HEK293 (cell line): ENCODE measurements around the gene OGFOD1.
A peak's percentile ranks its signal among the peaks of the same experiment; 100 is the strongest.

Experiments
- CTCF ChIA-PET: fragments of 350-600 bp; formaldehyde crosslinking; extraction: SDS; loops from one replicate; lab custom pipeline; 2021; ENCODE audit warnings: antibody characterized with exemption; lab: Yijun Ruan, JAX
- POLR2A ChIA-PET: fragments of 300-600 bp; formaldehyde crosslinking; extraction: SDS; loops from one replicate; lab custom pipeline; 2020; ENCODE audit warnings: antibody characterized with exemption, inconsistent platforms; lab: Yijun Ruan, JAX
- H3K27ac ChIP-seq: fragments of 200-500 bp; sonication (Bioruptor generic); 2 replicates; pipeline ENCODE4 v1.5.1; 2014; ENCODE audit warnings: low read depth, low read length, control low read depth, inconsistent platforms; ENCODE audit errors: extremely low read depth
- H3K36me3 ChIP-seq, 2 experiments: fragments of 200-500 bp in 1 of 2; sonication (Bioruptor generic) in 1 of 2; 1 replicate in 1 of 2; 2 replicates in 1 of 2; pipeline ENCODE4 v1.5.1; 2014 to 2017; ENCODE audit warnings: inconsistent platforms in 2 of 2, low read length in 2 of 2; ENCODE audit not compliant: control insufficient read depth in 2 of 2, insufficient read depth in 1 of 2
- H3K4me1 ChIP-seq: fragments of 200-500 bp; sonication (Bioruptor generic); 2 replicates; pipeline ENCODE4 v1.5.1; 2014; ENCODE audit warnings: mild to moderate bottlenecking, low read length, inconsistent platforms; ENCODE audit not compliant: control insufficient read depth, insufficient read depth
- H3K4me3 ChIP-seq: 2 replicates; pipeline ENCODE4 v1.5.1; 2011; ENCODE audit warnings: low read depth, mild to moderate bottlenecking, control low read depth, low read length, moderate library complexity
- H3K9me3 ChIP-seq: fragments of 200-500 bp; sonication (Bioruptor generic); 2 replicates; pipeline ENCODE4 v1.5.1; 2014; ENCODE audit warnings: low read depth, low read length, inconsistent platforms; ENCODE audit not compliant: control insufficient read depth, insufficient read depth
- AEBP2 ChIP-seq: fragments of 450-650 bp; formaldehyde crosslinking; IDR thresholded peaks from 2 replicates; pipeline ENCODE4 v1.5.1; 2016; ENCODE audit warnings: missing biosample characterization, missing genetic modification characterization, borderline replicate concordance
- KLF9 ChIP-seq: fragments of 450-650 bp; formaldehyde crosslinking; IDR thresholded peaks from 2 replicates; pipeline ENCODE4 v1.5.1; 2016; ENCODE audit warnings: missing biosample characterization, missing genetic modification characterization, low read depth
- OVOL3 ChIP-seq: fragments of 450-650 bp; formaldehyde crosslinking; IDR thresholded peaks from 2 replicates; pipeline ENCODE4 v1.5.1; 2016; ENCODE audit warnings: missing biosample characterization, missing genetic modification characterization
- PRDM1 ChIP-seq: fragments of 450-650 bp; formaldehyde crosslinking; IDR thresholded peaks from 2 replicates; pipeline ENCODE4; 2016; ENCODE audit warnings: missing biosample characterization, missing genetic modification characterization
- SCRT2 ChIP-seq: fragments of 450-650 bp; formaldehyde crosslinking; IDR thresholded peaks from 2 replicates; pipeline ENCODE4 v1.5.1; 2016; ENCODE audit warnings: missing biosample characterization, missing genetic modification characterization
- TCF7L2 ChIP-seq: IDR thresholded peaks from 2 replicates; pipeline ENCODE4 v1.6.1; 2011; ENCODE audit warnings: low read depth, mild to moderate bottlenecking, inconsistent platforms, low read length, moderate library complexity, borderline replicate concordance
- ZBTB11 ChIP-seq: fragments of 450-650 bp; formaldehyde crosslinking; conservative IDR thresholded peaks from 2 replicates; pipeline ENCODE4 v1.5.1; 2016; ENCODE audit warnings: low read depth, missing biosample characterization, missing genetic modification characterization
- ZBTB6 ChIP-seq: fragments of 450-650 bp; formaldehyde crosslinking; IDR thresholded peaks from 2 replicates; pipeline ENCODE4 v1.5.1; 2017; ENCODE audit warnings: missing biosample characterization, missing genetic modification characterization
- ZEB2 ChIP-seq: fragments of 450-650 bp; formaldehyde crosslinking; IDR thresholded peaks from 2 replicates; pipeline ENCODE4 v1.5.1; 2016; ENCODE audit warnings: missing biosample characterization, missing genetic modification characterization
- ZNF10 ChIP-seq: fragments of 450-650 bp; formaldehyde crosslinking; IDR thresholded peaks from 2 replicates; pipeline ENCODE4 v1.5.1; 2017; ENCODE audit warnings: missing biosample characterization, missing genetic modification characterization
- ZNF133 ChIP-seq: fragments of 450-650 bp; formaldehyde crosslinking; IDR thresholded peaks from 2 replicates; pipeline ENCODE4 v1.5.1; 2016; ENCODE audit warnings: missing biosample characterization, missing genetic modification characterization
- ZNF175 ChIP-seq: fragments of 450-650 bp; formaldehyde crosslinking; IDR thresholded peaks from 2 replicates; pipeline ENCODE4 v1.5.1; 2016; ENCODE audit warnings: missing biosample characterization, missing genetic modification characterization
- ZNF2 ChIP-seq: fragments of 450-650 bp; formaldehyde crosslinking; IDR thresholded peaks from 2 replicates; pipeline ENCODE4 v1.5.1; 2016; ENCODE audit warnings: missing biosample characterization, missing genetic modification characterization
- ZNF221 ChIP-seq: fragments of 450-650 bp; formaldehyde crosslinking; IDR thresholded peaks from 2 replicates; pipeline ENCODE4 v1.5.1; 2017; ENCODE audit warnings: missing biosample characterization, missing genetic modification characterization, borderline replicate concordance
- ZNF335 ChIP-seq: fragments of 450-650 bp; formaldehyde crosslinking; conservative IDR thresholded peaks from 2 replicates; pipeline ENCODE4 v1.5.1; 2016; ENCODE audit warnings: missing biosample characterization, missing genetic modification characterization
- ZNF391 ChIP-seq: fragments of 450-650 bp; formaldehyde crosslinking; IDR thresholded peaks from 2 replicates; pipeline ENCODE4 v1.5.1; 2016; ENCODE audit warnings: low read depth, missing biosample characterization, missing genetic modification characterization, borderline replicate concordance
- ZNF510 ChIP-seq: fragments of 450-650 bp; formaldehyde crosslinking; IDR thresholded peaks from 2 replicates; pipeline ENCODE4 v1.5.1; 2018; ENCODE audit warnings: mild to moderate bottlenecking, missing genetic modification characterization, missing biosample characterization; ENCODE audit not compliant: insufficient replicate concordance
- ZNF677 ChIP-seq: fragments of 450-650 bp; IDR thresholded peaks from 2 replicates; pipeline ENCODE4 v1.5.0; 2018; ENCODE audit warnings: missing biosample characterization, mild to moderate bottlenecking, missing genetic modification characterization, moderate library complexity
- ZNF704 ChIP-seq: fragments of 450-650 bp; formaldehyde crosslinking; IDR thresholded peaks from 2 replicates; pipeline ENCODE4 v1.5.1; 2016; ENCODE audit warnings: missing biosample characterization, missing genetic modification characterization
- ZNF707 ChIP-seq: fragments of 450-650 bp; formaldehyde crosslinking; IDR thresholded peaks from 2 replicates; pipeline ENCODE4 v1.5.1; 2016; ENCODE audit warnings: missing biosample characterization, missing genetic modification characterization
- ZNF747 ChIP-seq: fragments of 450-650 bp; formaldehyde crosslinking; IDR thresholded peaks from 2 replicates; pipeline ENCODE4 v1.5.1; 2016; ENCODE audit warnings: missing biosample characterization, missing genetic modification characterization
- ZNF768 ChIP-seq: fragments of 450-650 bp; formaldehyde crosslinking; IDR thresholded peaks from 2 replicates; pipeline ENCODE4 v1.5.1; 2018; ENCODE audit warnings: missing biosample characterization, mild to moderate bottlenecking, missing genetic modification characterization
- TF ChIP-seq, protein P1 (sequence below): sonication (generic); formaldehyde crosslinking; IDR thresholded peaks from 2 replicates; pipeline ENCODE4 v1.8.1; 2022; ENCODE audit warnings: mild to moderate bottlenecking, moderate library complexity, missing genetic modification reagents
- TF ChIP-seq, protein P2 (sequence below): fragments of 450-650 bp; formaldehyde crosslinking; IDR thresholded peaks from 2 replicates; pipeline ENCODE4 v1.5.1; 2016; ENCODE audit warnings: missing biosample characterization, missing genetic modification characterization

Gene OGFOD1

DNA sequence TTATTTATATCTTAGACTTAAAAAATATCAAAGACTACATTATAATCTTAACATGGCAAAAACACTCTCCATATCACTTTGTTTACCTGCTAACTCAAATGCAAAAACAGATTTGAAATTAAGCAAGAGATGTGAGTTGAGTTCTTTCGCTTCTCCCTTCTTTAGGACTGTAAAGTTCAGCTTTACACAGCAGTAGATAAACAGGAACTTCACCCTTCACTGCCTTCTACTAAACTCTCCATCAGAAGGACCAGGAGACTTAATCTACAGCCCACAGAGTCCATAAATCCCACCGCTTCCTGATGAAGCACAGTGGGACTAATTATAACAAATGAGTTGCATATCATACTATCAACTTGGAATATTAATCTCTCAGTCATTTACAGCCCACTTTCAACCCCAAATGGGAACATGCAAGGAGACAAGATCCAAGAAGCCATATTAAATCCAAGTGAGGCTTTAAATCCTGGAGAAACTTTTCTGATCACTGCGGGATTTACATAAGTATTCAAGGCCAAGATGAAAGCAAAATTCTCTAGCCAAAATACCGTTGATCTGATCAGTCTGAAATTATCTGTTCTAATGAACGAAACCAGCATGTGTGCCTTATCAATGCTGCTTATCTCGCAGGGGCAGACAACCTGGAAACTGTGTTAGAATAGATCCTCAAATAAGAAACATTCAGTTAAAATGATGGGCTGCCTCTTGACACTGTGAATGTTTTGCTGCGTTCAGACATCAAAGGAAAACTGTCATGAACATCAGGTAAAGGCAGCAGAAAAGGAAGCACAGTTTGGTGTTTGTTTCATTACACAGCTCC, 27.6 kb upstream of the OGFOD1 start:
- TF ChIP-seq ZNF707 (no peak), ZBTB11 (tag by site-specific recombination) (no peak), ZNF2 (no peak), ZNF175 (tag by site-specific recombination) (no peak), ZBTB6 (tag by site-specific recombination) (no peak), OVOL3 (no peak), ZNF510 (tag by site-specific recombination) (no peak), PRDM1 (tag by site-specific recombination) (peak; percentile 41; the same call in 1 of the 2 replicates), SCRT2 (no peak), ZNF221 (no peak), ZNF133 (tag by site-specific recombination) (no peak), KLF9 (tag by site-specific recombination) (no peak), ZNF747 (no peak), ZEB2 (no peak), ZNF335 (tag by site-specific recombination) (no peak), ZNF391 (tag by site-specific recombination) (no peak), ZNF768 (tag by site-specific recombination) (no peak), ZNF704 (no peak), AEBP2 (tag by site-specific recombination) (no peak), TCF7L2 (0 out of 2 replicates have a peak, but pooled peaks have one; percentile 14), ZNF677 (tag by site-specific recombination) (no peak), ZNF10 (0 out of 2 replicates have a peak, but pooled peaks have one; percentile 27)
- TF ChIP-seq, protein P1, sequence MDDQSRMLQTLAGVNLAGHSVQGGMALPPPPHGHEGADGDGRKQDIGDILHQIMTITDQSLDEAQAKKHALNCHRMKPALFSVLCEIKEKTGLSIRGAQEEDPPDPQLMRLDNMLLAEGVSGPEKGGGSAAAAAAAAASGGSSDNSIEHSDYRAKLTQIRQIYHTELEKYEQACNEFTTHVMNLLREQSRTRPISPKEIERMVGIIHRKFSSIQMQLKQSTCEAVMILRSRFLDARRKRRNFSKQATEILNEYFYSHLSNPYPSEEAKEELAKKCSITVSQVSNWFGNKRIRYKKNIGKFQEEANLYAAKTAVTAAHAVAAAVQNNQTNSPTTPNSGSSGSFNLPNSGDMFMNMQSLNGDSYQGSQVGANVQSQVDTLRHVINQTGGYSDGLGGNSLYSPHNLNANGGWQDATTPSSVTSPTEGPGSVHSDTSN (CRISPR knock-in tag): no peak
- TF ChIP-seq, protein P2, sequence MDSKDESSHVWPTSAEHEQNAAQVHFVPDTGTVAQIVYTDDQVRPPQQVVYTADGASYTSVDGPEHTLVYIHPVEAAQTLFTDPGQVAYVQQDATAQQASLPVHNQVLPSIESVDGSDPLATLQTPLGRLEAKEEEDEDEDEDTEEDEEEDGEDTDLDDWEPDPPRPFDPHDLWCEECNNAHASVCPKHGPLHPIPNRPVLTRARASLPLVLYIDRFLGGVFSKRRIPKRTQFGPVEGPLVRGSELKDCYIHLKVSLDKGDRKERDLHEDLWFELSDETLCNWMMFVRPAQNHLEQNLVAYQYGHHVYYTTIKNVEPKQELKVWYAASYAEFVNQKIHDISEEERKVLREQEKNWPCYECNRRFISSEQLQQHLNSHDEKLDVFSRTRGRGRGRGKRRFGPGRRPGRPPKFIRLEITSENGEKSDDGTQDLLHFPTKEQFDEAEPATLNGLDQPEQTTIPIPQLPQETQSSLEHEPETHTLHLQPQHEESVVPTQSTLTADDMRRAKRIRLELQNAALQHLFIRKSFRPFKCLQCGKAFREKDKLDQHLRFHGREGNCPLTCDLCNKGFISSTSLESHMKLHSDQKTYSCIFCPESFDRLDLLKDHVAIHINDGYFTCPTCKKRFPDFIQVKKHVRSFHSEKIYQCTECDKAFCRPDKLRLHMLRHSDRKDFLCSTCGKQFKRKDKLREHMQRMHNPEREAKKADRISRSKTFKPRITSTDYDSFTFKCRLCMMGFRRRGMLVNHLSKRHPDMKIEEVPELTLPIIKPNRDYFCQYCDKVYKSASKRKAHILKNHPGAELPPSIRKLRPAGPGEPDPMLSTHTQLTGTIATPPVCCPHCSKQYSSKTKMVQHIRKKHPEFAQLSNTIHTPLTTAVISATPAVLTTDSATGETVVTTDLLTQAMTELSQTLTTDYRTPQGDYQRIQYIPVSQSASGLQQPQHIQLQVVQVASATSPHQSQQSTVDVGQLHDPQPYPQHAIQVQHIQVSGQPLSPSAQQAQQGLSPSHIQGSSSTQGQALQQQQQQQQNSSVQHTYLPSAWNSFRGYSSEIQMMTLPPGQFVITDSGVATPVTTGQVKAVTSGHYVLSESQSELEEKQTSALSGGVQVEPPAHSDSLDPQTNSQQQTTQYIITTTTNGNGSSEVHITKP: no peak
- peak overlapping the region; percentile 95; the same call in 1 of the 2 replicates for H3K27ac ChIP-seq
- no peaks in the 10 kb centered on the region; a peak in 1 of 3 replicates for H3K36me3 ChIP-seq
- peak overlapping the region; percentile 81 for H3K4me3 ChIP-seq
- POLR2A ChIA-PET: no interaction called here
- H3K9me3 ChIP-seq: no peaks in the 10 kb centered on the region
- peaks cover 24% of the 10 kb centered on the region for H3K4me1 ChIP-seq
- CTCF ChIA-PET: interaction anchor here (0.6 to 1.2 kb wide), 3 partner anchors 40 to 174 kb away, joined by 3 read pairs; no protein-coding TSS in a partner anchor
